SK-N-SH (cell line): ENCODE results near the gene MTA2. TPM values are rescaled to one million over a fixed set of nuclear protein-coding genes. Genes with fewer than 3 reads are reported as not detected.

Experiments
- CTCF ChIA-PET: fragments of 300-600, 350-600 bp; formaldehyde crosslinking; extraction: SDS; loops from one replicate; lab custom pipeline; 2021; lab: Yijun Ruan, JAX
- POLR2A ChIA-PET: fragments of 350-600 bp; sonication (Branson Sonifier 250); formaldehyde crosslinking; extraction: SDS; loops from one replicate; lab custom pipeline; 2020; ENCODE audit warnings: antibody characterized with exemption, inconsistent platforms; lab: Yijun Ruan, JAX
- DNase-seq: peaks from one replicate; pipeline ENCODE4 v3.0.0; 2012
- H2AFZ ChIP-seq: fragments of 200-600 bp; sonication (generic); 2 replicates; pipeline ENCODE4 v1.8.1; 2016; ENCODE audit warnings: antibody characterized with exemption, mild to moderate bottlenecking, low read depth
- H3F3A ChIP-seq: fragments of 200-600 bp; sonication (generic); replicated peaks from 2 replicates; pipeline ENCODE3; 2016; ENCODE audit warnings: antibody characterized with exemption, mild to moderate bottlenecking; ENCODE audit not compliant: insufficient read depth
- H3K27ac ChIP-seq, 2 experiments: fragments of 200-500 bp in 1 of 2; fragments of 200-600 bp in 1 of 2; sonication (Bioruptor generic) in 1 of 2; sonication (generic), shearing (Covaris generic) in 1 of 2; 2 replicates each; pipeline versions ENCODE4 v1.5.1 to v1.6.1; 2014 to 2016; ENCODE audit warnings: low read depth in 2 of 2, inconsistent platforms in 1 of 2, low read length in 1 of 2, mild to moderate bottlenecking in 1 of 2, mixed read lengths in 1 of 2
- H3K27me3 ChIP-seq: fragments of 200-600 bp; sonication (generic), shearing (Covaris generic); 2 replicates; pipeline ENCODE4 v1.6.1; 2016; ENCODE audit warnings: mixed run types; ENCODE audit not compliant: insufficient read depth
- H3K36me3 ChIP-seq, 2 experiments: fragments of 200-500 bp in 1 of 2; fragments of 200-600 bp in 1 of 2; sonication (Bioruptor generic) in 1 of 2; sonication (generic) in 1 of 2; replicated peaks in 1 of 2; 2 replicates each; pipeline versions ENCODE3 to v1.5.1; 2014 to 2016; ENCODE audit warnings: low read length in 1 of 2, mild to moderate bottlenecking in 1 of 2; ENCODE audit not compliant: insufficient read depth in 2 of 2, control insufficient read depth in 1 of 2
- H3K4me1 ChIP-seq, 2 experiments: fragments of 200-500 bp in 1 of 2; fragments of 200-600 bp in 1 of 2; sonication (Bioruptor generic) in 1 of 2; sonication (generic), shearing (Covaris generic) in 1 of 2; 2 replicates each; pipeline versions ENCODE4 v1.5.1 to v1.6.1; 2014 to 2016; ENCODE audit warnings: low read depth in 1 of 2, low read length in 1 of 2, mixed run types in 1 of 2; ENCODE audit not compliant: insufficient read depth in 2 of 2, control insufficient read depth in 1 of 2
- H3K4me2 ChIP-seq: fragments of 200-600 bp; sonication (generic), shearing (Covaris generic); 2 replicates; pipeline ENCODE4 v1.6.1; 2017; ENCODE audit warnings: mixed run types
- H3K4me3 ChIP-seq, 2 experiments: fragments of 200-500 bp in 1 of 2; fragments of 200-600 bp in 1 of 2; sonication (Bioruptor generic) in 1 of 2; sonication (generic), shearing (Covaris generic) in 1 of 2; 2 replicates each; pipeline versions ENCODE4 v1.5.1 to v1.8.1; 2014 to 2016; ENCODE audit warnings: low read depth in 2 of 2, inconsistent platforms in 1 of 2, low read length in 1 of 2, mild to moderate bottlenecking in 1 of 2, mixed read lengths in 1 of 2, moderate library complexity in 1 of 2
- H3K79me2 ChIP-seq: fragments of 200-600 bp; sonication (generic); 2 replicates; pipeline ENCODE4 v1.8.1; 2017; ENCODE audit warnings: mild to moderate bottlenecking; ENCODE audit not compliant: insufficient read depth
- H3K9ac ChIP-seq: fragments of 200-600 bp; sonication (generic); 2 replicates; pipeline ENCODE4 v1.6.1; 2017; ENCODE audit warnings: mixed run types
- H3K9me2 ChIP-seq: fragments of 200-600 bp; sonication (generic); 2 replicates; pipeline ENCODE4 v1.6.1; 2017; ENCODE audit warnings: mixed run types
- H3K9me3 ChIP-seq: fragments of 200-600 bp; sonication (generic); 2 replicates; pipeline ENCODE4 v1.6.1; 2017; ENCODE audit warnings: mixed run types, mild to moderate bottlenecking, moderate library complexity
- H4K20me1 ChIP-seq: fragments of 200-600 bp; sonication (generic); 2 replicates; pipeline ENCODE4 v1.6.1; 2017; ENCODE audit warnings: mild to moderate bottlenecking, mixed run types; ENCODE audit not compliant: insufficient read depth
- CHD2 ChIP-seq: fragments of 150-350 bp; IDR thresholded peaks from 2 replicates; pipeline ENCODE4 v1.6.1; 2018; ENCODE audit warnings: low read length; ENCODE audit not compliant: partially characterized antibody
- EP300 ChIP-seq, 2 experiments: IDR thresholded peaks; 2 replicates each; pipeline versions ENCODE4 v1.4.0 to v1.6.1; 2012; ENCODE audit warnings: borderline replicate concordance in 1 of 2, low read depth in 1 of 2, low read length in 1 of 2
- FOSL2 ChIP-seq: IDR thresholded peaks from 2 replicates; pipeline ENCODE4 v1.4.0; 2012; ENCODE audit warnings: low read depth, mild to moderate bottlenecking, moderate library complexity, borderline replicate concordance
- FOXJ3 ChIP-seq: sonication (generic); formaldehyde crosslinking; IDR thresholded peaks from 2 replicates; pipeline ENCODE4 v1.5.1; 2020; ENCODE audit warnings: mild to moderate bottlenecking, missing genetic modification reagents
- GATA2 ChIP-seq: sonication (generic); formaldehyde crosslinking; IDR thresholded peaks from 2 replicates; pipeline ENCODE4 v1.5.0; 2020; ENCODE audit warnings: mild to moderate bottlenecking, missing genetic modification reagents
- JUND ChIP-seq: IDR thresholded peaks from 2 replicates; pipeline ENCODE4 v1.4.0; 2012
- MAX ChIP-seq: IDR thresholded peaks from 2 replicates; pipeline ENCODE4 v1.4.0; 2012; ENCODE audit warnings: low read depth
- MXI1 ChIP-seq: IDR thresholded peaks from 2 replicates; pipeline ENCODE4 v1.6.1; 2012; ENCODE audit warnings: mild to moderate bottlenecking, low read depth, low read length, improper control_type of control experiment
- NRF1 ChIP-seq: IDR thresholded peaks from 2 replicates; pipeline ENCODE4 v1.6.1; 2012; ENCODE audit warnings: low read depth, mild to moderate bottlenecking, low read length
- RFX5 ChIP-seq: IDR thresholded peaks from 2 replicates; pipeline ENCODE4 v1.6.1; 2012; ENCODE audit warnings: mild to moderate bottlenecking, improper control_type of control experiment, low read length
- SIN3A ChIP-seq: IDR thresholded peaks from 2 replicates; pipeline ENCODE4 v1.6.1; 2012; ENCODE audit warnings: low read depth, mild to moderate bottlenecking, low read length, moderate library complexity, borderline replicate concordance
- SMC3 ChIP-seq: IDR thresholded peaks from 2 replicates; pipeline ENCODE4 v1.6.1; 2012; ENCODE audit warnings: low read depth, low read length, improper control_type of control experiment
- TEAD4 ChIP-seq: IDR thresholded peaks from 2 replicates; pipeline ENCODE4 v1.4.0; 2012; ENCODE audit warnings: mild to moderate bottlenecking, borderline replicate concordance; ENCODE audit not compliant: insufficient read depth
- USF1 ChIP-seq: IDR thresholded peaks from 2 replicates; pipeline ENCODE4 v1.4.0; 2012; ENCODE audit warnings: low read depth, borderline replicate concordance
- USF2 ChIP-seq: fragments of 150-350 bp; IDR thresholded peaks from 2 replicates; pipeline ENCODE4 v1.6.1; 2017; ENCODE audit warnings: antibody characterized with exemption, low read length, low read depth, borderline replicate concordance
- ZBTB33 ChIP-seq: IDR thresholded peaks from 2 replicates; pipeline ENCODE4 v1.4.0; 2012; ENCODE audit warnings: low read depth, borderline replicate concordance
- WGBS: methylation state at CpG from one replicate; pipeline ENCODE4 v1.1.6; 2017; ENCODE audit warnings: low lambda C conversion rate; 5-methylcytosine and 5-hydroxymethylcytosine counted together
- polyA plus RNA-seq, 3 experiments: library from polyadenylated mRNA; depleted of rRNA; stranded (reverse); fragments of >200 nt; gene quantifications; 2 replicates each; pipeline ENCODE4 v1.2.3, GENCODE V29; 2012

Gene MTA2
- polyA plus RNA-seq, 1 of the 3 experiments (the other 2 are of a cell fraction) = 18.4 TPM

- H3K4me3 ChIP-seq = no peak overlapping the region
- H3K79me2 ChIP-seq = peaks cover 33% of the 10 kb centered on the region
- TF ChIP-seq GATA2 (CRISPR knock-in tag) (no peak), MAX (no peak), EP300 (IDR thresholded peaks at IDR 0.05; ENCODE audit: borderline replicate concordance in 1 of 2, low read depth in 1 of 2, low read length in 1 of 2) (no peak), RFX5 (no peak), JUND (no peak)
- TF ChIP-seq, all 33 proteins: peak for 0
- H3K27ac ChIP-seq = no peak overlapping the region
- no peak for DNase-seq
- no peaks in the 10 kb centered on the region for H3K9me2 ChIP-seq
- no peaks in the 10 kb centered on the region for H4K20me1 ChIP-seq
- no peaks in the 10 kb centered on the region for H3K27me3 ChIP-seq
- no peaks in the 10 kb centered on the region for H3F3A ChIP-seq
- POLR2A ChIA-PET = no interaction called here
- no peak overlapping the region for H3K9ac ChIP-seq
- peaks cover 8 to 10% of the 10 kb centered on the region in 2 experiments; a peak in 1 of 4 replicates for H3K4me1 ChIP-seq
- H2AFZ ChIP-seq = no peak overlapping the region
- H3K9me3 ChIP-seq = no peaks in the 10 kb centered on the region
- 99% methylated on average over 11 of the region's 11 CpGs for WGBS
- no peak overlapping the region for H3K4me2 ChIP-seq
- CTCF ChIA-PET = interaction anchor here (0.6 to 1.6 kb wide), 2 partner anchors 15 to 95 kb away, joined by 3 to 6 read pairs; no protein-coding TSS in a partner anchor
- H3K36me3 ChIP-seq = peaks cover 27 to 43% of the 10 kb centered on the region in 2 experiments
These were observed 23.1 kb downstream of the MTA2 start for GRCh38 chr11:62578541-62578940.

- 92% methylated on average over 12 of the region's 12 CpGs for WGBS
- Histone ChIP-seq H3K36me3 (peaks cover 30 to 42% of the 10 kb centered on the region in 2 experiments), H3K79me2 (peaks cover 37% of the 10 kb centered on the region), H4K20me1 (peaks cover 7% of the 10 kb centered on the region; the same call in 1 of the 2 replicates), H3F3A (peaks cover 4% of the 10 kb centered on the region), H3K9me3 (no peaks in the 10 kb centered on the region), H2AFZ (no peak overlapping the region), H3K9ac (no peak overlapping the region), H3K27me3 (no peaks in the 10 kb centered on the region), H3K4me2 (no peak overlapping the region), H3K27ac (no peak overlapping the region), H3K4me3 (no peak overlapping the region), H3K4me1 (peaks cover 14% of the 10 kb centered on the region in 2 experiments; a peak in 3 of 4 replicates), H3K9me2 (no peaks in the 10 kb centered on the region)
- no peak for DNase-seq
- POLR2A ChIA-PET = interaction anchor here (0.6 kb wide), 1 partner anchor 15 kb away, joined by 3 read pairs; no protein-coding TSS in a partner anchor
- TF ChIP-seq MXI1 (no peak), FOXJ3 (no peak), SMC3 (no peak), FOSL2 (no peak), USF2 (no peak), SIN3A (no peak), JUND (no peak), USF1 (no peak), TEAD4 (no peak), ZBTB33 (no peak), NRF1 (no peak), CHD2 (no peak)
- CTCF ChIA-PET = interaction anchor here (1.0 kb wide), 1 partner anchor 14 kb away, joined by 3 read pairs; the partner anchor contains the start of gene TUT1
These were observed 24.5 kb downstream of the MTA2 start for GRCh38 chr11:62577046-62577714.
